ENCODE results near the gene HSPBP1. TPM values are rescaled to one million over a fixed set of nuclear protein-coding genes. Genes with fewer than 3 reads are reported as not detected.
A peak's percentile ranks its signal among the peaks of the same experiment; 100 is the strongest.

HSPBP1 gene
- total and polyA plus RNA-seq, 2 of the 13 experiments (the other 11 are each of a cell fraction or from before 2014, with no cell fraction given), result 22.3 to 33.7 TPM

DNA sequence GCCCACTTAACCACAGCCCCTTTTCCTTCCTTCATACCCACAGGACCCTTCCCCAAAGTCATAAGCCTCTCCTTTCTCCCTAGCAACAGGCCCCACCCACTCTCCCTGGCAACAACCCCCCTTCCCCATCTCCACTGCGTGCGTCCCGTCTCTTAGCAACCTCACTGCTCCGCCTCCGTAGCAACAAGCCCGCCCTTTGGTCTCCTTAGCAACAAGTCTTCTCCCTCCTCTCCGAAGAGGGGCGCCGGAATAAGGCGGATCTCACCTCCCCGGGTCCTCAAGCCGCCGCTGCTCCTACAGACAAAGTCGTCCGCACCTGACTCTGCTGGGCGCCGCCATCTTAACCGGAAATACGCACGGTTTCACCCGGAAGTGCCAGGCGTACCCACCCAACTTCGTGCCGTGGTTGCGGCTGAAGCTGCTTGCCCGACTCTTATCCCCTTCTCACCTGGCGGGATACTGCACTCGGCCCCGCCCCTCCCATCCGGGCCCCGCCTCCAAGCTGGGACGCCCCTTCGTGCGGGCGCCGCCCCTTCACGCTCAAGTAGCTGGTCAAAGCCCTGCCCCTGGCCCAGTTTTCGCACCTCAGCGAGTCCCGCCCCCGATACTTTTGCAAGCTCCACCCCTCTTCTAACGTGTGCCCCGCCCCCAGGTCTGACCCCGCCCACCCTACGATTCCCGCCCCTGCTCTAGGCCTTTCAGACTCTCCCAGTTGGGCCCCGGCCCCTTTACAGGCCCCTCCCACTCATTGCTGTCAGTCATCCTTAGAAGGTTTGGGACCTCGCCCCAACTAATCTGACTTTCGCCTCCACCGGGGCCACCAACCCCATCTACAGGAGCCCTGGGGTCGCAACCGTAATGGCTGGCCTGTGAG is at the start of gene HSPBP1 (continued):
- TF ChIP-seq, protein P1, sequence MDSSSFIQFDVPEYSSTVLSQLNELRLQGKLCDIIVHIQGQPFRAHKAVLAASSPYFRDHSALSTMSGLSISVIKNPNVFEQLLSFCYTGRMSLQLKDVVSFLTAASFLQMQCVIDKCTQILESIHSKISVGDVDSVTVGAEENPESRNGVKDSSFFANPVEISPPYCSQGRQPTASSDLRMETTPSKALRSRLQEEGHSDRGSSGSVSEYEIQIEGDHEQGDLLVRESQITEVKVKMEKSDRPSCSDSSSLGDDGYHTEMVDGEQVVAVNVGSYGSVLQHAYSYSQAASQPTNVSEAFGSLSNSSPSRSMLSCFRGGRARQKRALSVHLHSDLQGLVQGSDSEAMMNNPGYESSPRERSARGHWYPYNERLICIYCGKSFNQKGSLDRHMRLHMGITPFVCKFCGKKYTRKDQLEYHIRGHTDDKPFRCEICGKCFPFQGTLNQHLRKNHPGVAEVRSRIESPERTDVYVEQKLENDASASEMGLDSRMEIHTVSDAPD (CRISPR knock-in tag; IDR thresholded peaks at IDR 0.05), result no peak
- TF ChIP-seq, protein P2, sequence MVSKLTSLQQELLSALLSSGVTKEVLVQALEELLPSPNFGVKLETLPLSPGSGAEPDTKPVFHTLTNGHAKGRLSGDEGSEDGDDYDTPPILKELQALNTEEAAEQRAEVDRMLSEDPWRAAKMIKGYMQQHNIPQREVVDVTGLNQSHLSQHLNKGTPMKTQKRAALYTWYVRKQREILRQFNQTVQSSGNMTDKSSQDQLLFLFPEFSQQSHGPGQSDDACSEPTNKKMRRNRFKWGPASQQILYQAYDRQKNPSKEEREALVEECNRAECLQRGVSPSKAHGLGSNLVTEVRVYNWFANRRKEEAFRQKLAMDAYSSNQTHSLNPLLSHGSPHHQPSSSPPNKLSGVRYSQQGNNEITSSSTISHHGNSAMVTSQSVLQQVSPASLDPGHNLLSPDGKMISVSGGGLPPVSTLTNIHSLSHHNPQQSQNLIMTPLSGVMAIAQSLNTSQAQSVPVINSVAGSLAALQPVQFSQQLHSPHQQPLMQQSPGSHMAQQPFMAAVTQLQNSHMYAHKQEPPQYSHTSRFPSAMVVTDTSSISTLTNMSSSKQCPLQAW (CRISPR knock-in tag; IDR thresholded peaks at IDR 0.05), result no peak
- TF ChIP-seq SETDB1 (CRISPR knock-in tag; IDR thresholded peaks at IDR 0.05; ENCODE audit: borderline replicate concordance), result no peak
- peak; percentile 72; the same call in 1 of the 2 replicates for TF ChIP-seq HIVEP1 (CRISPR knock-in tag; IDR thresholded peaks at IDR 0.05)
- no peak for TF ChIP-seq ATF7 (IDR thresholded peaks at IDR 0.05)
- TF ChIP-seq ATF7 (CRISPR knock-in tag; IDR thresholded peaks at IDR 0.05), result no peak
- peak; percentile 96 for TF ChIP-seq SAP130 (CRISPR knock-in tag; IDR thresholded peaks at IDR 0.05; ENCODE audit: low read depth)
- no peak for TF ChIP-seq ZNF260 (CRISPR knock-in tag; IDR thresholded peaks at IDR 0.05; ENCODE audit: borderline replicate concordance, low read depth)
- no peak for TF ChIP-seq FOXJ3 (CRISPR knock-in tag; IDR thresholded peaks at IDR 0.05; ENCODE audit: borderline replicate concordance)
- TF ChIP-seq ZC3H4 (CRISPR knock-in tag; IDR thresholded peaks at IDR 0.05; ENCODE audit: borderline replicate concordance), result no peak
- TF ChIP-seq, protein P3, sequence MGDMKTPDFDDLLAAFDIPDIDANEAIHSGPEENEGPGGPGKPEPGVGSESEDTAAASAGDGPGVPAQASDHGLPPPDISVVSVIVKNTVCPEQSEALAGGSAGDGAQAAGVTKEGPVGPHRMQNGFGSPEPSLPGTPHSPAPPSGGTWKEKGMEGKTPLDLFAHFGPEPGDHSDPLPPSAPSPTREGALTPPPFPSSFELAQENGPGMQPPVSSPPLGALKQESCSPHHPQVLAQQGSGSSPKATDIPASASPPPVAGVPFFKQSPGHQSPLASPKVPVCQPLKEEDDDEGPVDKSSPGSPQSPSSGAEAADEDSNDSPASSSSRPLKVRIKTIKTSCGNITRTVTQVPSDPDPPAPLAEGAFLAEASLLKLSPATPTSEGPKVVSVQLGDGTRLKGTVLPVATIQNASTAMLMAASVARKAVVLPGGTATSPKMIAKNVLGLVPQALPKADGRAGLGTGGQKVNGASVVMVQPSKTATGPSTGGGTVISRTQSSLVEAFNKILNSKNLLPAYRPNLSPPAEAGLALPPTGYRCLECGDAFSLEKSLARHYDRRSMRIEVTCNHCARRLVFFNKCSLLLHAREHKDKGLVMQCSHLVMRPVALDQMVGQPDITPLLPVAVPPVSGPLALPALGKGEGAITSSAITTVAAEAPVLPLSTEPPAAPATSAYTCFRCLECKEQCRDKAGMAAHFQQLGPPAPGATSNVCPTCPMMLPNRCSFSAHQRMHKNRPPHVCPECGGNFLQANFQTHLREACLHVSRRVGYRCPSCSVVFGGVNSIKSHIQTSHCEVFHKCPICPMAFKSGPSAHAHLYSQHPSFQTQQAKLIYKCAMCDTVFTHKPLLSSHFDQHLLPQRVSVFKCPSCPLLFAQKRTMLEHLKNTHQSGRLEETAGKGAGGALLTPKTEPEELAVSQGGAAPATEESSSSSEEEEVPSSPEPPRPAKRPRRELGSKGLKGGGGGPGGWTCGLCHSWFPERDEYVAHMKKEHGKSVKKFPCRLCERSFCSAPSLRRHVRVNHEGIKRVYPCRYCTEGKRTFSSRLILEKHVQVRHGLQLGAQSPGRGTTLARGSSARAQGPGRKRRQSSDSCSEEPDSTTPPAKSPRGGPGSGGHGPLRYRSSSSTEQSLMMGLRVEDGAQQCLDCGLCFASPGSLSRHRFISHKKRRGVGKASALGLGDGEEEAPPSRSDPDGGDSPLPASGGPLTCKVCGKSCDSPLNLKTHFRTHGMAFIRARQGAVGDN (CRISPR knock-in tag; IDR thresholded peaks at IDR 0.05), result peak; percentile 77
- TF ChIP-seq, protein P4, sequence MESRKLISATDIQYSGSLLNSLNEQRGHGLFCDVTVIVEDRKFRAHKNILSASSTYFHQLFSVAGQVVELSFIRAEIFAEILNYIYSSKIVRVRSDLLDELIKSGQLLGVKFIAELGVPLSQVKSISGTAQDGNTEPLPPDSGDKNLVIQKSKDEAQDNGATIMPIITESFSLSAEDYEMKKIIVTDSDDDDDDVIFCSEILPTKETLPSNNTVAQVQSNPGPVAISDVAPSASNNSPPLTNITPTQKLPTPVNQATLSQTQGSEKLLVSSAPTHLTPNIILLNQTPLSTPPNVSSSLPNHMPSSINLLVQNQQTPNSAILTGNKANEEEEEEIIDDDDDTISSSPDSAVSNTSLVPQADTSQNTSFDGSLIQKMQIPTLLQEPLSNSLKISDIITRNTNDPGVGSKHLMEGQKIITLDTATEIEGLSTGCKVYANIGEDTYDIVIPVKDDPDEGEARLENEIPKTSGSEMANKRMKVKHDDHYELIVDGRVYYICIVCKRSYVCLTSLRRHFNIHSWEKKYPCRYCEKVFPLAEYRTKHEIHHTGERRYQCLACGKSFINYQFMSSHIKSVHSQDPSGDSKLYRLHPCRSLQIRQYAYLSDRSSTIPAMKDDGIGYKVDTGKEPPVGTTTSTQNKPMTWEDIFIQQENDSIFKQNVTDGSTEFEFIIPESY (CRISPR knock-in tag; IDR thresholded peaks at IDR 0.05), result no peak
- peak; percentile 69 for TF ChIP-seq PHF8 (CRISPR knock-in tag; IDR thresholded peaks at IDR 0.05)
- no peak for TF ChIP-seq ZC3H13 (CRISPR knock-in tag; IDR thresholded peaks at IDR 0.05)
- no peak for TF ChIP-seq HMG20A (CRISPR knock-in tag; IDR thresholded peaks at IDR 0.05; ENCODE audit: borderline replicate concordance)
- no peak for TF ChIP-seq FOSL1 (CRISPR knock-in tag; IDR thresholded peaks at IDR 0.05; ENCODE audit: borderline replicate concordance)
- TF ChIP-seq, protein P5, sequence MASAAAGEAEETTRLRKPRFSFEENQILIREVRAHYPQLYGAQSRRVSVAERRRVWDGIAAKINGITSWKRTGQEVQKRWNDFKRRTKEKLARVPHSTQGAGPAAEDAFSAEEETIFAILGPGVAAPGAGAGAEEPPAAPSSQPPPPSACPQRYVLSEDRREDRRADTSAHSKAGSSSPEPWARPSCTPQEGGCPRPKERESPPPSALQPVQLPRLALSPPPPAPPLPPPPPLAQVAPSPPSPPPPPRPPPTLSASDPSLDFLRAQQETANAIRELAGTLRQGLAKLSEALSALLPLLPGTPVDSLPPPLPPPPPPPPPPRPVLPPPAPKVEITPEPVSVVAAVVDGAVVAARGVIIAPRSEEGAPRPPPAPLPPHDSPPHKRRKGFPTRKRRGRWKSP (CRISPR knock-in tag; IDR thresholded peaks at IDR 0.05), result no peak
- TF ChIP-seq STAT5B (CRISPR knock-in tag; IDR thresholded peaks at IDR 0.05), result no peak
- no peak for TF ChIP-seq ZNF614 (CRISPR knock-in tag; IDR thresholded peaks at IDR 0.05; ENCODE audit: borderline replicate concordance)

Measured in HepG2 (cell line).